Measurements from ENCODE around the gene AGRN.
A peak's percentile ranks its signal among the peaks of the same experiment; 100 is the strongest.

AGRN gene

GRCh38 chr1:1038694-1039093 is 18.8 kb downstream of the AGRN start:
- no peak for DNase-seq (ENCODE audit: low read depth)

GRCh38 chr1:1039145-1039910 is 19.4 kb downstream of the AGRN start:
- no peak for DNase-seq (ENCODE audit: low read depth)

- peak; percentile 69 for DNase-seq (ENCODE audit: low read depth)
Observed at GRCh38 chr1:1040004-1040991, 20.4 kb downstream of the AGRN start.

GRCh38 chr1:1041092-1041523 is 21.2 kb downstream of the AGRN start:
- DNase-seq (ENCODE audit: low read depth), result no peak

GRCh38 chr1:1041873-1042272 is 22.0 kb downstream of the AGRN start:
- no peak for DNase-seq (ENCODE audit: low read depth)

- DNase-seq (ENCODE audit: low read depth), result no peak
Observed at GRCh38 chr1:1042835-1043234, 22.9 kb downstream of the AGRN start.

GRCh38 chr1:1043411-1043810 is 23.5 kb downstream of the AGRN start:
- DNase-seq (ENCODE audit: low read depth), result no peak

GRCh38 chr1:1043921-1044320 is 24.0 kb downstream of the AGRN start:
- no peak for DNase-seq (ENCODE audit: low read depth)

- no peak for DNase-seq (ENCODE audit: low read depth)
Observed at GRCh38 chr1:1044455-1045078, 24.6 kb downstream of the AGRN start.

GRCh38 chr1:1045129-1045528 is 25.2 kb downstream of the AGRN start:
- no peak for DNase-seq (ENCODE audit: low read depth)

- DNase-seq (ENCODE audit: low read depth), result no peak
Observed at GRCh38 chr1:1046243-1046642, 26.3 kb downstream of the AGRN start.

GRCh38 chr1:1046767-1047166 is 26.8 kb downstream of the AGRN start:
- no peak for DNase-seq (ENCODE audit: low read depth)

- DNase-seq (ENCODE audit: low read depth), result no peak
Observed at GRCh38 chr1:1047407-1047806, 27.5 kb downstream of the AGRN start.

- DNase-seq (ENCODE audit: low read depth), result no peak
Observed at GRCh38 chr1:1047963-1048362, 28.0 kb downstream of the AGRN start.

- DNase-seq (ENCODE audit: low read depth), result no peak
Observed at GRCh38 chr1:1048765-1049164, 28.8 kb downstream of the AGRN start.

- no peak for DNase-seq (ENCODE audit: low read depth)
Observed at GRCh38 chr1:1049318-1050165, 29.6 kb downstream of the AGRN start.

- no peak for DNase-seq (ENCODE audit: low read depth)
Observed at GRCh38 chr1:1050577-1051052, 30.7 kb downstream of the AGRN start.

- no peak for DNase-seq (ENCODE audit: low read depth)
Observed at GRCh38 chr1:1051127-1051810, 31.3 kb downstream of the AGRN start.

- no peak for DNase-seq (ENCODE audit: low read depth)
Observed at GRCh38 chr1:1052003-1052840, 32.3 kb downstream of the AGRN start.

GRCh38 chr1:1053022-1053421 is 33.1 kb downstream of the AGRN start:
- no peak for DNase-seq (ENCODE audit: low read depth)
